ENCODE data around the gene TRUB2.

GRCh38 chr9:128343855-128344254 is 21.6 kb upstream of the TRUB2 start:
- TF ChIP-seq CTCF (IDR thresholded peaks at IDR 0.05) (no peak), EZH2 (IDR thresholded peaks at IDR 0.05; ENCODE audit: borderline replicate concordance, insufficient read depth, low read depth, low read length, poor library complexity, severe bottlenecking) (no peak)

Measured in B cell (primary cell).